Measurements from ENCODE around the gene CETN1. TPM values are rescaled to one million over a fixed set of nuclear protein-coding genes. Genes with fewer than 3 reads are reported as not detected.

Gene CETN1
- total RNA-seq, 1 experiment from 2014 or later, result not detected

- TF ChIP-seq ZSCAN18 (CRISPR knock-in tag; IDR thresholded peaks at IDR 0.05) (no peak), TEAD1 (CRISPR knock-in tag; IDR thresholded peaks at IDR 0.05) (no peak), EMX1 (CRISPR knock-in tag; IDR thresholded peaks at IDR 0.05) (no peak), SMAD4 (CRISPR knock-in tag; IDR thresholded peaks at IDR 0.05) (no peak), ZBTB21 (CRISPR knock-in tag; IDR thresholded peaks at IDR 0.05; ENCODE audit: borderline replicate concordance) (no peak), E2F1 (CRISPR knock-in tag; IDR thresholded peaks at IDR 0.05) (no peak), ZNF219 (CRISPR knock-in tag; IDR thresholded peaks at IDR 0.05; ENCODE audit: borderline replicate concordance) (no peak), CDX4 (CRISPR knock-in tag; IDR thresholded peaks at IDR 0.05; ENCODE audit: borderline replicate concordance) (no peak), HMGXB4 (CRISPR knock-in tag; IDR thresholded peaks at IDR 0.05) (no peak)
- Mint-ChIP-seq H3K4me3 (no peak overlapping the region), H3K36me3 (no peaks in the 10 kb centered on the region), H3K4me1 (peaks cover 2% of the 10 kb centered on the region; the same call in 1 of the 2 replicates), H3K27me3 (ENCODE audit: low read depth) (no peaks in the 10 kb centered on the region), H3K27ac (no peak overlapping the region), H3K9me3 (no peaks in the 10 kb centered on the region)
- DNase-seq (ENCODE audit: low spot score) (no peak), ATAC-seq (no peak)
- CTCF ChIA-PET, result interaction anchor here (2.1 kb wide), 1 partner anchor 19 kb away, joined by 6 read pairs; no protein-coding TSS in a partner anchor
- POLR2A ChIA-PET, result no interaction called here
These were observed 24.6 kb downstream of the CETN1 start for GRCh38 chr18:604771-605170.

- CTCF ChIA-PET, result interaction anchor here (1.3 kb wide), 1 partner anchor 16 kb away, joined by 3 read pairs; no protein-coding TSS in a partner anchor
- no peaks in the 10 kb centered on the region for H3K36me3 Mint-ChIP-seq
- H3K27me3 Mint-ChIP-seq (ENCODE audit: low read depth), result no peaks in the 10 kb centered on the region; the same call in 1 of the 2 replicates
- no peaks in the 10 kb centered on the region for H3K9me3 Mint-ChIP-seq
- ATAC-seq (no peak), DNase-seq (ENCODE audit: low spot score) (no peak)
- H3K27ac Mint-ChIP-seq, result no peak overlapping the region
- TF ChIP-seq GABPB1 (CRISPR knock-in tag; IDR thresholded peaks at IDR 0.05) (no peak), USF1 (CRISPR knock-in tag; IDR thresholded peaks at IDR 0.05) (no peak), MYBL2 (CRISPR knock-in tag; IDR thresholded peaks at IDR 0.05) (no peak), ZNF423 (CRISPR knock-in tag; IDR thresholded peaks at IDR 0.05) (no peak), ZNF138 (CRISPR knock-in tag; conservative IDR thresholded peaks at IDR 0.05) (no peak), PREB (CRISPR knock-in tag; IDR thresholded peaks at IDR 0.05; ENCODE audit: borderline replicate concordance) (no peak), JAZF1 (CRISPR knock-in tag; IDR thresholded peaks at IDR 0.05) (no peak), ZNF396 (CRISPR knock-in tag; IDR thresholded peaks at IDR 0.05; ENCODE audit: borderline replicate concordance) (no peak), TCF7 (CRISPR knock-in tag; IDR thresholded peaks at IDR 0.05; ENCODE audit: low read depth) (no peak), ZNF232 (CRISPR knock-in tag; IDR thresholded peaks at IDR 0.05) (no peak), KAT7 (CRISPR knock-in tag; IDR thresholded peaks at IDR 0.05; ENCODE audit: borderline replicate concordance) (no peak), SMAD3 (CRISPR knock-in tag; IDR thresholded peaks at IDR 0.05; ENCODE audit: borderline replicate concordance) (no peak)
- POLR2A ChIA-PET, result no interaction called here
- H3K4me3 Mint-ChIP-seq, result no peak overlapping the region
- H3K4me1 Mint-ChIP-seq, result no peaks in the 10 kb centered on the region
These were observed 27.8 kb downstream of the CETN1 start for GRCh38 chr18:607930-608329.

Measured in WTC11 (cell line).